DMS153 treated with DMSO at 0.1 percent for 48 hours (cell line): ENCODE results near the gene AIF1.

ENCODE experiments used
- DNase-seq: peaks from one replicate; lab custom pipeline; 2025; ENCODE audit not compliant: unreplicated experiment; lab: John Stamatoyannopoulos, UW

Gene AIF1

DNA sequence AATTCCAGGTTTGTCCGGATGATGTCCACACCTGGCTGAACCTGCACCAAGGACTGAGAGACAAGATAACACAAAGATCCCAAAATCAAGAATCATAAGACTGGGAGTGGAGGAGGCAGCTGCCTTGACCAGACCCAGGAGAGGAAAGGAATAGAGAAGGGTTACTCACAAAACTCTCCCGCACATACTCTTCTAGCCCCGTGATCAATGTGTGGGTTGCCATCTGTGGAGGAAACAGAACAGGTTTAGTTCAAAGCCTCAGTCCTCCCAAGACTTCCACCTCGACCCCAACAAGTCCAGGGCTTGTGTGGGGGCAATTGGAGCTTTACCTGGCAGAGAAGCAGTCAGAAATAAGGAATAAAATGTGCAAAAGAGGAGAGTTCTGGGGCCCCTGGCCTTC, 26.3 kb downstream of the AIF1 start:
- DNase-seq = no peak

DNA sequence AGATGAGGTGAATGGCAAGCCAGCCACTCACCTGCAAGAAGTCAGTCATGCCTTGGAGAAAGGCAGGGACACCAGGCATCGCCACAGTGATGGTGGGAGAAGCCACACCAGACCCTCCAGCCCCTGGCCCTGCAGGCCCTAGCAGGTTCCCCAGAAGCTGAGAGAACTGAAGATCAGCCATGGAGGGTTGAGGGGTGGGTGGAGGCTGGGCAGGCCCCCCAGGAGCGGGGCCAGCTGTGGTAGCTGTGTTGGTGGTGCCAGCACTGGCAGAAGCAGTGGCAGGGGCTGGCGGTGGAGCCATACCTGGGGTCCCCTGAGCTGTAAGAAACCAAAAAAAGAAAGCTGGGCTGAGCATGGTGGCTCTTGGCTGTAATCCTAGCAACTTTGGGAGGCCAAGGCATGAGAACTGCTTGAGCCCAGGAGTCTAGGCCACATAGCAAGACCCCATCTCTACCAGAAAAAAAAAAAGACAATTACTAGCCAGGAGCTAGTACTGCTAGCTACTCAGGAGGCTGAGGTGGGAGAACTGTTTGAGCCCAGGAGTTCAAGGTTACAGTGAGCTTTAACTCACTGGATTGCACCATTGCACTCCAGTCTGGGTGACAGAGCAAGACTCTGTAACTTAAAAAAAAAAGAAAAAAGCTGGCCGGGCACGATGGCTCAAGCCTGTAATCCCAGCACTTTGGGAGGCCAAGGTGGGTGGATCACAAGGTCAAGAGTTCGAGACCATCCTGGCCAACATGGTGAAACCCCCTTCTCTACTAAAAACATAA, 27.9 kb downstream of the AIF1 start:
- no peak for DNase-seq

DNA sequence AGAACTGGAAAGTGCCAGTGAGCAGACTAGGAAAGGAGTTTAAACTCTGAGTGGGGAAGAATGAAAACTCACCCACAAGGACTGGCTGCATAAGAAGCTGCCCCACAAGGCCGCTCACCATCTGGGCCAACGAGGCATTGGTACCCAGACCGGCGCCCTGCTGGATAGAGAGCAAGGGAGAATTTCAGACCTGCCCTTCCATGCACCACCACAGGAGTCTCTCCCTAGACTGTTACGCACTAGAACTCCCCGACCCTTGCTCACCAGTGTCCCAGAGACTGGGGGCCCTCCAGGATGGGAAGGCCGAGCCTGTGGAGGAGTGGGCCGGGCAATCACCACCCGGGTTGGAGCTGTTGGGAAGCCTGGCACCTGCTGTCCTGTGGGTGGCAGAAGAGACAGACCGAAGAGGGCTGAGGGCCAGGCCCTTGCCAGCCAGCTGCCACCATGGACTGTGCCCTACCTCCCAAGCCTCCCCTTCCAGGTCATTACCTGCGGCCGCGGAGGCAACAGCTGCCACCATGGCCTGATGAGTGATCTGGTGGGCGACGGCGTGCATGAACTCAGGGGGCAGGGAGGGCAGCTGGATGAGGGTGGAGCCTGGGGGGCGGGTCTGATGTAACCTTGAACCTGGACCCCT, 28.9 kb downstream of the AIF1 start:
- no peak for DNase-seq

- DNase-seq = no peak
These were observed 30.3 kb downstream of the AIF1 start for GRCh38 chr6:31645325-31645724.

DNA sequence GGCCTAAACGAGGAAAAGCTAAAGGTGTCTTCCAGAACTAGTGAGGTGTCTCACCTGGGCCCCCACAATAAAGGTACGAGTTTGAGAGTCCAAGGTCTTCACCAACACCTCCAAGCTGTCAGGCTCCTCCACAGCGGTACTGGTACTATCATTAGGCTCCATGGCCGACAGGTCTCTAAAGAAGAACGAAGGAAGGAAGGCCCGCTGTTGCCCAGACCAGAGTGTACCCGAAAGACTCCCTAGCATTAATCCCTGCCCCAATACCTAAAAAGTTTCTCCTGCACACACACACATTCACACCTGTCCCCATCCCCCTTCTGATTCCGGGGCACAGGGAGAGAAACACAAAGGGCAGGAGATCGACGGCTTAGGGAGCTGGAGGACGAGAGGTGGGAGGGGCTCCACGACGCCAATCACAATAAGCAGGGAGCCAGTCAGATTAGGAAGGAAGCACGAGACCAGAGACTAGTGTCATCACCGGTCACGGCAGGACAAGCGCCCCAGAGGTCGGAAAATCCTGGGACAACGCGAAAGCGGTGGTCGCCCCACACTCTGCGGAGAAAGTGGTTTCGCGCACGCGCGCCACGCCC, 36.7 kb downstream of the AIF1 start:
- peak; percentile 16 for DNase-seq

DNA sequence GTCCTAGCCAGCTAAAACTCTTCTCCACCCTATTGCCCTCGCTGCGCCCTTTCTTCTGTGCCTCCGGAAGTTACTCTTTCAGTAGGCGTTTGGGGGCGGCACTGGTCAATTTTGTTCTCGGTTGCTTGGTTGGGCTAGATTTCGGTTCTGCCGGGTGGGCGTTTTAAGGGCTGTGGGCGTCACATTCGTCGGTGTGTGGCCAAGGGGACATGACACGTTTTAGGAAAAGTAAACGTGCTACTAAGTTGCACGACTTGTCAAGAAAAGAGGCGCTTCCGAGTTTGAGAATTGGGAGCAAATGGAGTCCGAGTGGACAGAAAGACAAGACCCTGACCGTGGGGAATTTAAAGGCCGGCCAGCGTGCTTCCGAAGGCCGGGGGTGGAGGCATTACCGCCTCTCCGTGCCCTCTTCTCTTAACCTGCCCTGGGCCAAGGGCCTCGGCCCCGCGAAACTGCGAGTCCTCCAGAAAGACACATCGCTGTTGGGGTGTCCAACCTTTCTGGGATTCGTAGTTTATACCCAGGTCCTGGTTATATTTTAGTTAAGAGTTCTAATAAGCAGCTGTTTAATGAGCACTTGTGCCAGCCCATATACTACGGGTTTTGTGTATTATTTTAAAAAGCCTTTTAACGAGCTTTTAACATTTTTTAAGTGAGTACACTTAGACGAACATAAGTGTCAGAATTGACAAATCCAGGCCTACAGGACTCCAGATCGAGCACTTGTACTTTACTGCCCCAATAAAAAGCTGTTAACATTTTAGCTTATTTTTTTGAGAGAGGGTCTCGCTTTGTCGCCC, 38.1 kb downstream of the AIF1 start:
- DNase-seq = no peak

DNA sequence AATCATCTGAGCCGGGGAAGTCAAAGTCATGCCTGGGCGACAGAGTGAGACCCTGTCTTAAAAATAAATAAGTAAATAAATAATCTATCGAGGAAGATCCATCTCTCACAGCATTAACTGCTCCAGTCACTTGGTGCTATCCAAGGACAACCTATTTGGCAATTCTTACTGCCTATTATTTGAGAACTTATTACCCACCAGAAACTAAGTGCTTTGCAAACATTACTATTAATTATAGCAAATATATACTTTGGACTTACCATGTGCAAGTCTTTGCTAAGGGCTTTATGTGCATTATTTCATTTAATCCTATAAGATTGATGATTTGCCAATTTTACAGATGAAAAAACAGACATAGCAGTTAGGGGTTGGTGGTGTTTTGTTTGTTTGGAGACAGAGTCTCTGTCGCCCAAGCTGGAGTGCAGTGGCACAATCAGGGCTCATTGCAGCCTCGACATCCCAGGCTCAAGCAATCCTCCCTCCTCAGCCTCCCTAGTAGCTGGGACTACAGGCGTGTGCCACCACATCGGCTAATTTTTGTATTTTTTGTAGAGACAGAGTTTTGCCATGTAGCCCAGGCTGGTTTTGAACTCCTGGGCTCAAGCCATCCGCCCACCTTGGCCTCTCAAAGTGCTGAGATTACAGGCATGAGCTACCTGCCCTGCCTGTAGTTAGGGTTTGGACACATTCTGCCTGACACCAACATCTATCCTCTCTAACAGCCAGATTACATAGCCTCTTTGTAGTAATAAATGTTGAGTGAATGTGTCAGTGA, 39.7 kb downstream of the AIF1 start:
- DNase-seq = no peak

GRCh38 chr6:31655349-31656237, 40.6 kb downstream of the AIF1 start, which contains the start of gene APOM:
TSS of gene APOM (plus strand) at chr6:31655894. CDS start at chr6:31655967, 73 bp downstream.
- DNase-seq = no peak

DNA sequence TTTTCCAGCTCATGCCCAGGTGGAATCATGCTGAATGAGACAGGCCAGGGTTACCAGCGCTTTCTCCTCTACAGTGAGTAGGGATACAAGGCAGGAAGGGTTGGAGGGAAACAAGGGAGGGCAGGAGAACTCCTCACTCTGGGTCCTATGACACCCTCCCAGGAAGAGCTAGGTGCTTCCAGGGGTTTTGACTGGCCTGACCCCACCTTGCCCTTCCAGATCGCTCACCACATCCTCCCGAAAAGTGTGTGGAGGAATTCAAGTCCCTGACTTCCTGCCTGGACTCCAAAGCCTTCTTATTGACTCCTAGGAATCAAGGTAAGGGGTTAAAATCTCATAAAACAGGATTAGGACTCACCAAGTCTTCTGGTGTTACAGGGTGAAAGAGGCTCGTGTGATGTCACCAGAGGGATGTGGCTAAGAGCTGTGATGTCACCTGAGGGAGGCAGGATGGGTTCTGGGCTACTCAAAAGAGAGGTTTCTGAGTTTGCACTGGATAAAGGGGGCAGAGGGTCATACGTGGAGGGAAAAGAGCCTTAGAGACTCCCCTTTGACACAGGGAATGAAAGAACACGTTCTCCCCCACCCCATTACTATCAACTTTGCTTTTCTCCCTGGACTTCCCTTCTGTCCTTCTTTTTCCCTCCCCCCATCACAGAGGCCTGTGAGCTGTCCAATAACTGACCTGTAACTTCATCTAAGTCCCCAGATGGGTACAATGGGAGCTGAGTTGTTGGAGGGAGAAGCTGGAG, 42.5 kb downstream of the AIF1 start:
- DNase-seq = no peak

- DNase-seq = no peak
These were observed 43.2 kb downstream of the AIF1 start for GRCh38 chr6:31658158-31658688.

DNA sequence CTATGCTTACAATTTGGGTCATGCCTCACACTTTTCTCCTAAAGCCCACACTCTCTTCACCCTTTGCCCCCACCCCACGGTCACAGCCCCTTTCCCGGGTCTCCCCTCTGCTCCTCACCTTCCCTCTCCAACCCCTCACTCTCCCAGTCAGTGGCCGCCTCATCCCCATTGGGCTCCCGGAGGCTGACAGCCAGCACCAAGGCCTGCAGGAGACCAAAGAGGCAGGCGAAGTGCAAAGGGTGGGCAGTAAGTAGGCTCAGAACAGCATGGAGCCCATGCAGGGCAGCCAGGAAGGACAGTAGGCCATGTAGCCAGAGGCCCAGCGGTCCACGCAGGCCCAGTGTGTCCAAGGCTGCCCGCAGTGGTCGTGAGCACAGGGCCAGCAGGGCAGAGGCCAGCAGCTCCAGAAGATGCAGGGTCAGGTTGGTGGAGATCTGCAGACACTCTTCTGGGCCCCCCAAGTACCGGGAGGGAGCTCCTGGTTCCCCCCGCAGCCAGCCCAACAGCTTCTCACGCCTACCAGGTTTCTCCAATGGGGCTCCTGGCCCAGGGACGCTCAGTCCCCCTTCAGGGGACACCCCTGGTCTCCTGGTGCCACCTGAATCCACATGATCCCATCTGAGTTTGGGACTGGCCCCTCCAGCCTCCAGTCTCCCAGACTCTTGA, 44.1 kb downstream of the AIF1 start:
- DNase-seq = no peak

GRCh38 chr6:31659649-31660380, 44.8 kb downstream of the AIF1 start:
- DNase-seq = no peak

GRCh38 chr6:31660381-31661261, 45.6 kb downstream of the AIF1 start, which contains the start of gene C6orf47:
TSS of gene C6orf47 (minus strand) at chr6:31660778. CDS start at chr6:31659947, 831 bp downstream.
- peak; percentile 46 for DNase-seq

- no peak for DNase-seq
These were observed 46.5 kb downstream of the AIF1 start for GRCh38 chr6:31661262-31662123.

DNA sequence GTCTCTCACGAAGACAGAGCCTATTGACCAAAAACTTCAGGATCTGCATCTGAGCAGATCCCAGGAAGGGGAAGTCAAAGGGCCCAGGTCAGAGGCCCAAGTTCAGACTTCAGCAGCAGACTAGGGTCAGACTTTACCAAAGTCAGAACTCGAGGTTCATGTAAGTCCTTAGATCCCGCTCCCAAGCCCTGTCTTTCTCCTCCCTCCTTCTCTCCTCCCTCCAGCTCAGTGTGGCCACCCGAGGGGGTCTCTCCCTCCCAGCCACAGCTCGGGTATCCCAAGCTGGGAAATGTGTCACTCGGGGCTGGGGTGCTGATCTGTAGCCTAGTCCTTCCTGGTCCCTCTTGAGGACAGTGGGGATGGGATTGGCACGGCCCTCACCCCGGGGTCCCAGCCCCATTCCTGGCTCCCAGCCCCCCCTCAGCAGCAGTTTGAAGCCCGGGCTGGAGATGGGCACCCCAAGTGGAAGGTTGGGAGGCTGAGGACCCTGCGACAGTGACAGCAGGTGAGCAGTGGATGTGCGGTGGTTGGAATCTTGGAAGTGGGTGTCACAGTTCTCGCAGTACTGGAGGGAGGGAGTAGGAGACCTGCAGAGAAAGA, 47.2 kb downstream of the AIF1 start:
- DNase-seq = no peak
